Activated CD8-positive, alpha-beta T cell treated with anti-CD3 and anti-CD28 coated beads for 36 hours (primary cell): ENCODE data around the gene SH3BGR. TPM values are rescaled to one million over a fixed set of nuclear protein-coding genes. Genes with fewer than 3 reads are reported as not detected.

ENCODE experiments used
- ATAC-seq: fragments of 200-7000 bp; cut with Tn5 transposase; one replicate; pipeline ENCODE4 v1.10.0; 2021; ENCODE audit warnings: mild to moderate bottlenecking, moderate library complexity
- CTCF ChIA-PET: fragments of 350-600 bp; sonication (Branson Sonifier 250); formaldehyde crosslinking; loops from one replicate; lab custom pipeline; 2021; ENCODE audit warnings: antibody characterized with exemption; lab: Charles Lee
- POLR2A ChIA-PET: fragments of 350-600 bp; sonication (Branson Sonifier 250); formaldehyde crosslinking; loops from one replicate; lab custom pipeline; 2021; ENCODE audit warnings: antibody characterized with exemption; lab: Charles Lee
- DNase-seq: peaks from one replicate; pipeline ENCODE4 v3.0.0-alpha.2; 2020
- H3K27ac Mint-ChIP-seq: one replicate; pipeline ENCODE4 v1.8.0; 2021; ENCODE audit warnings: mild to moderate bottlenecking, mixed read lengths
- H3K27me3 Mint-ChIP-seq: one replicate; pipeline ENCODE4 v1.8.0; 2021; ENCODE audit warnings: mixed read lengths
- H3K36me3 Mint-ChIP-seq: one replicate; pipeline ENCODE4 v1.8.0; 2021; ENCODE audit warnings: low read depth, mixed read lengths
- H3K4me1 Mint-ChIP-seq: one replicate; pipeline ENCODE4 v1.8.0; 2021; ENCODE audit warnings: low read depth, mixed read lengths
- H3K4me3 Mint-ChIP-seq: one replicate; pipeline ENCODE4 v1.8.0; 2021; ENCODE audit warnings: mild to moderate bottlenecking, moderate library complexity, mixed read lengths
- H3K9me3 Mint-ChIP-seq: one replicate; pipeline ENCODE4 v1.8.0; 2021; ENCODE audit warnings: mixed read lengths
- intact Hi-C: fragments of 100-400 bp; cut with micrococcal nuclease; formaldehyde crosslinking; loops from one replicate; pipeline ENCODE4 v1.10.0; 2022
- total RNA-seq, 2 experiments: library from RNA; stranded (reverse); gene quantifications; one replicate each; pipeline ENCODE4 v1.2.3, GENCODE V29; 2021
- TF ChIP-seq, protein P1 (sequence below): fragments of 200-600 bp; IDR thresholded peaks from one replicate; pipeline ENCODE4 v1.8.0; 2022; ENCODE audit warnings: antibody characterized with exemption, mild to moderate bottlenecking

The SH3BGR gene
- total RNA-seq, 2 experiments from 2014 or later, result 4.5 to 4.8 TPM

DNA sequence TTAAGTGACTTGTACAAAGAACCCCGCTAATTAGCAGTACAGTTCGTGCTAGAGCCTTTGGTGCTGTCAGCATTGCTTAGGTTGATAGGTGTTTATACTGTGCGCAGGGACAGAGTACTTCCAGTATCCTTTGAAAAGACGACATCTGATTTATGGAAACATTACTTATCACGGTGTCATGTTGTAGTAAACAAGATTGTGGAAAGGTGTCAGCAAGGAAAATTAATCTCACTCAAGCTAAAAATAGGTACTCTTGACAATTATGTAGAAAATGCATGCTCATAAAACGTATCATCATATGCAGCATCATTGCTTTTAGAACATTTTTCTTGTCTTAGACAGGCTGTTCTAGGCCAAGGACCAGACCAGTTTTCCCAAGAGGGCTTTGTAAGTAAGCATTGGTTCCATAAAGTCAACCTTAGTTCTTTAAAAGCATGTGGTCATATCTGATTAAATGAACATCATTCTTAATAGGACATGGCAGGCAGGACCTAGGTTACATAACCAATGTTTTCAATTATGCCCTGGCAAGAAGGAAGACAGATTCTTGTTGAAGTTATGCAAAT is 33.0 kb downstream of the SH3BGR start:
- ATAC-seq, result no peak
- no peaks in the 10 kb centered on the region for H3K4me1 Mint-ChIP-seq
- no peak overlapping the region for H3K27ac Mint-ChIP-seq
- TF ChIP-seq, protein P1, sequence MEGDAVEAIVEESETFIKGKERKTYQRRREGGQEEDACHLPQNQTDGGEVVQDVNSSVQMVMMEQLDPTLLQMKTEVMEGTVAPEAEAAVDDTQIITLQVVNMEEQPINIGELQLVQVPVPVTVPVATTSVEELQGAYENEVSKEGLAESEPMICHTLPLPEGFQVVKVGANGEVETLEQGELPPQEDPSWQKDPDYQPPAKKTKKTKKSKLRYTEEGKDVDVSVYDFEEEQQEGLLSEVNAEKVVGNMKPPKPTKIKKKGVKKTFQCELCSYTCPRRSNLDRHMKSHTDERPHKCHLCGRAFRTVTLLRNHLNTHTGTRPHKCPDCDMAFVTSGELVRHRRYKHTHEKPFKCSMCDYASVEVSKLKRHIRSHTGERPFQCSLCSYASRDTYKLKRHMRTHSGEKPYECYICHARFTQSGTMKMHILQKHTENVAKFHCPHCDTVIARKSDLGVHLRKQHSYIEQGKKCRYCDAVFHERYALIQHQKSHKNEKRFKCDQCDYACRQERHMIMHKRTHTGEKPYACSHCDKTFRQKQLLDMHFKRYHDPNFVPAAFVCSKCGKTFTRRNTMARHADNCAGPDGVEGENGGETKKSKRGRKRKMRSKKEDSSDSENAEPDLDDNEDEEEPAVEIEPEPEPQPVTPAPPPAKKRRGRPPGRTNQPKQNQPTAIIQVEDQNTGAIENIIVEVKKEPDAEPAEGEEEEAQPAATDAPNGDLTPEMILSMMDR, result no peak
- no peaks in the 10 kb centered on the region for H3K27me3 Mint-ChIP-seq
- no peaks in the 10 kb centered on the region for H3K36me3 Mint-ChIP-seq
- POLR2A ChIA-PET, result no interaction called here
- CTCF ChIA-PET, result no interaction called here
- DNase-seq, result no peak
- no peaks in the 10 kb centered on the region for H3K9me3 Mint-ChIP-seq
- intact Hi-C loops, result no loop called here
- no peak overlapping the region for H3K4me3 Mint-ChIP-seq

DNA sequence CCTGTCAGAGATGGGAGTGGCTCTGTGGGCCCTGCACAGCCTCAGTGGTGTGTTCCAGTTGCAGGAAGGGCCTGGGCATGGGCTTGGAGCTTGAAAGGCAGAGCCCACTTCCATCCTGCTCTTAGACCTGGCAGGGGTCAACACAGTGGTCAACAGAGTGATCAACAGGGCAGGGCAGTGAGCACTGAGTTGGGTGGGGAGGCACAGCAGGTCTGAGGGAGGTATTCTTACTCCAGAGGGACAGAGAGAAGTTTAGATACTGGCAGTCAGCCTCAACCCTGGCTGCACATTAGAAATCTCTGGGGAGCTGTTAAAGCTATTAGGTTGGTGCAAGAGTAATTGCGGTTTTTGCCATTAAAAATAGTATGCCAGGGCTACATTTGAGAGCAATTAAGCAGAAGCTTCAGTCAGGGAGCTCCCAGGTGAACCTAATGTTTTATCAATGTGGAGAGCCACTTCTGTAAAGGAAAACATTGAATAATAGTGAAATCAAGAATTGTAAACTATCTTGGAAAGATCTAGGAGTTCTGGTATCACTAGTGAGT is 37.7 kb downstream of the SH3BGR start:
- H3K9me3 Mint-ChIP-seq, result peaks cover 7% of the 10 kb centered on the region
- TF ChIP-seq, protein P1, result no peak
- ChIA-PET POLR2A (no interaction called here), CTCF (interaction anchor here (1.3 kb wide), 1 partner anchor 29 kb away, joined by 5 read pairs; no protein-coding TSS in a partner anchor)
- no peak for ATAC-seq
- H3K27me3 Mint-ChIP-seq, result no peaks in the 10 kb centered on the region
- no peaks in the 10 kb centered on the region for H3K4me1 Mint-ChIP-seq
- no peak for DNase-seq
- H3K27ac Mint-ChIP-seq, result no peak overlapping the region
- intact Hi-C loops, result no loop called here
- no peaks in the 10 kb centered on the region for H3K36me3 Mint-ChIP-seq
- no peak overlapping the region for H3K4me3 Mint-ChIP-seq

DNA sequence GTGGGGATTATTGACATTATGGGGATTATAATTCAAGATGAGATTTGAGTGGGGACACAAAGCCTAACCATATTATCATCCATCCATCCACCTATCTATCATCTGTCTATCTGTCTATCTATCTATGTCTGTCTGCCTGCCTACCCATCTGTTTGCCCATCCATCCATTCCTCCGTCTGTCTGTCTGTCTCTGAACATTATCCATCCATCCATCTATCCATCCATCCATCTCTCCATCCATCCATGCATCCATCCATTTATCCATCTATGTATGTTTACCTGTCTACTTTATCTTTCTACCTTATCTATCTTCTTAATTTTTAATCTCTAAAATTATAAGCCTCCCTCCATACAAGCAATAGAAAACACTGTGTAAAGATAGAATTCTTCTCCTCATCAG is 47.4 kb downstream of the SH3BGR start:
- H3K4me1 Mint-ChIP-seq, result no peaks in the 10 kb centered on the region
- peaks cover 6% of the 10 kb centered on the region for H3K9me3 Mint-ChIP-seq
- TF ChIP-seq, protein P1, result no peak
- intact Hi-C loops, result no loop called here
- H3K4me3 Mint-ChIP-seq, result no peak overlapping the region
- H3K36me3 Mint-ChIP-seq, result peaks cover 3% of the 10 kb centered on the region
- ATAC-seq, result no peak
- ChIA-PET CTCF (no interaction called here), POLR2A (no interaction called here)
- H3K27ac Mint-ChIP-seq, result no peak overlapping the region
- no peaks in the 10 kb centered on the region for H3K27me3 Mint-ChIP-seq
- no peak for DNase-seq

DNA sequence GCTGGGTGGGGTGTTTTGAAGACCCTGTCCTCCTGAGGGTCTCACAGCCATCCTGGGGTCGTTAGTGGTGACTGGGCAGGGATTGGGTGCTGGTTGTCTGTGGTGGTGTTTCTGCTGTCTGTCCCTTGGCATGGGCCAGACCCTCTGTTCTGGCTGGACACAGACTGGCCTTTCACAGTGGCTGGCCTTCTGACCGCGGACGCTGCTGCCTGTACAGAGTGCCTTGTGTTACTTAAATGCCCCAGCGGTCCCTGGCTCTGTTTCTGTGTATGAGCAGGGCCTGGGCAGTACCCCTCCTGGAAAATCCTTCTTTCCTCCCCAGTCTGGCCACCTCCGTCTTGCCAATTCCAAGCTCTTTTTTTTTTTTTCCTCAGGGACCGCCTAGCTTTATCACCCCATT is 50.9 kb downstream of the SH3BGR start:
- TF ChIP-seq, protein P1, result no peak
- no peak for ATAC-seq
- ChIA-PET CTCF (interaction anchor here (1.7 kb wide), 1 partner anchor 16 kb away, joined by 5 read pairs; no protein-coding TSS in a partner anchor), POLR2A (no interaction called here)
- H3K4me1 Mint-ChIP-seq, result no peaks in the 10 kb centered on the region
- no peaks in the 10 kb centered on the region for H3K36me3 Mint-ChIP-seq
- no peaks in the 10 kb centered on the region for H3K9me3 Mint-ChIP-seq
- no peaks in the 10 kb centered on the region for H3K27me3 Mint-ChIP-seq
- no peak overlapping the region for H3K4me3 Mint-ChIP-seq
- no peak overlapping the region for H3K27ac Mint-ChIP-seq
- no peak for DNase-seq
- intact Hi-C loops, result no loop called here

DNA sequence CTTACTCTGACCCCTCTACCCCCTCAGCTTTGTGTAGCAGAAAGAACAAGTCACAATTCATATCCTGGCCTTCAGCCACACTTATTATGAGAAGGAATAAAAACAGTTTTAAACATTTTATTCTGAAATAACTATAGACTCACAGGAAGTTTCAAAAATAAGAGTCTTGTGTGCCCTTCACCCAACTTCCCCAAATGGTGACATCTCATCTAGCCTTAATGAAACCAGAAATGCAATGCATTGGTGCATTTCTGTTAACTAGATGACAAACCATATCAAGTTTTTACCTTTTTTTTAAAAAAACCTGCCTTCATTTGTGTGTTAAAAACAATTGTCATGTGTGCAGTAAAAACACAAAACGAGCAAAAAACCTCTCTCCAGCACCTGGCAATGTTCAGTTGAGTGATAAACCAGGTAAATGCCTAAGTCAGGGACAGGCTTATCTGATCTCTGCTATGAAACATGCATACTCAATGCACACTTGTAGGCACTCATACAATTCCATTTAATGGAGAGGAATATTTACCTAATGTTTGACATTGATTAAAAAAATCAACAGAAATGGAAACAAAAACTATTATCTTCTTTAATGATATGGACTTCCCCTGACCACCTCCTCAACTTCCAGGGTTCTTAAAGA is 51.5 kb downstream of the SH3BGR start:
- intact Hi-C loops, result no loop called here
- TF ChIP-seq, protein P1, result no peak
- Mint-ChIP-seq H3K36me3 (no peaks in the 10 kb centered on the region), H3K4me3 (no peak overlapping the region), H3K27ac (no peak overlapping the region), H3K27me3 (no peaks in the 10 kb centered on the region), H3K9me3 (no peaks in the 10 kb centered on the region), H3K4me1 (no peaks in the 10 kb centered on the region)
- ATAC-seq (no peak), DNase-seq (no peak)
- ChIA-PET CTCF (interaction anchor here (1.7 kb wide), 1 partner anchor 15 kb away, joined by 5 read pairs; no protein-coding TSS in a partner anchor), POLR2A (interaction anchor here (1.7 kb wide), 1 partner anchor 16 kb away, joined by 3 read pairs; no protein-coding TSS in a partner anchor)
